BE2C (cell line): Measurements from ENCODE around the gene ZCCHC24.

Experiments used
- DNase-seq: peaks from one replicate; pipeline ENCODE4 v3.0.0-alpha.2; 2020
- H3K27me3 ChIP-seq: fragments of 250-450 bp; sonication (Bioruptor Pico); 2 replicates; pipeline ENCODE4 v1.5.1; 2020; ENCODE audit warnings: mild to moderate bottlenecking
- H3K36me3 ChIP-seq: fragments of 250-450 bp; sonication (Bioruptor Pico); 2 replicates; pipeline ENCODE4 v1.5.1; 2020; ENCODE audit warnings: mild to moderate bottlenecking
- H3K4me1 ChIP-seq: fragments of 250-450 bp; sonication (Bioruptor Pico); 2 replicates; pipeline ENCODE4 v1.5.1; 2020
- H3K4me3 ChIP-seq: 2 replicates; pipeline ENCODE4 v1.5.1; 2011; ENCODE audit warnings: low read depth, low read length
- H3K9me3 ChIP-seq: fragments of 250-450 bp; sonication (Bioruptor Pico); 2 replicates; pipeline ENCODE4 v1.5.1; 2020
- CTCF ChIP-seq: IDR thresholded peaks from 2 replicates; pipeline ENCODE4 v1.5.1; 2012; ENCODE audit warnings: mild to moderate bottlenecking, low read depth, low read length

The ZCCHC24 gene

GRCh38 chr10:79418274-79418673 lies 27.1 kb downstream of the ZCCHC24 start:
- DNase-seq: no peak
- Histone ChIP-seq H3K4me3 (no peak overlapping the region), H3K4me1 (peaks cover 11% of the 10 kb centered on the region), H3K36me3 (no peaks in the 10 kb centered on the region), H3K27me3 (no peaks in the 10 kb centered on the region), H3K9me3 (no peaks in the 10 kb centered on the region)
- no peak for TF ChIP-seq CTCF

GRCh38 chr10:79417731-79418130 lies 27.7 kb downstream of the ZCCHC24 start:
- no peak for TF ChIP-seq CTCF
- Histone ChIP-seq H3K4me3 (no peak overlapping the region), H3K9me3 (no peaks in the 10 kb centered on the region), H3K4me1 (peaks cover 9% of the 10 kb centered on the region), H3K36me3 (no peaks in the 10 kb centered on the region), H3K27me3 (no peaks in the 10 kb centered on the region)
- no peak for DNase-seq

GRCh38 chr10:79417266-79417665 lies 28.2 kb downstream of the ZCCHC24 start:
- DNase-seq: no peak
- H3K9me3 ChIP-seq: no peaks in the 10 kb centered on the region
- H3K36me3 ChIP-seq: no peaks in the 10 kb centered on the region
- H3K4me3 ChIP-seq: no peak overlapping the region
- peaks cover 4% of the 10 kb centered on the region for H3K4me1 ChIP-seq
- no peak for TF ChIP-seq CTCF
- H3K27me3 ChIP-seq: no peaks in the 10 kb centered on the region

- Histone ChIP-seq H3K9me3 (no peaks in the 10 kb centered on the region), H3K4me3 (no peak overlapping the region), H3K36me3 (no peaks in the 10 kb centered on the region), H3K27me3 (no peaks in the 10 kb centered on the region), H3K4me1 (no peaks in the 10 kb centered on the region)
- no peak for DNase-seq
- no peak for TF ChIP-seq CTCF
Observed at GRCh38 chr10:79416578-79417255, 28.7 kb downstream of the ZCCHC24 start.

GRCh38 chr10:79415736-79416577 lies 29.5 kb downstream of the ZCCHC24 start:
- Histone ChIP-seq H3K4me1 (no peaks in the 10 kb centered on the region), H3K36me3 (no peaks in the 10 kb centered on the region), H3K27me3 (no peaks in the 10 kb centered on the region), H3K9me3 (no peaks in the 10 kb centered on the region), H3K4me3 (no peak overlapping the region)
- no peak for DNase-seq
- TF ChIP-seq CTCF: no peak

GRCh38 chr10:79414714-79415113 lies 30.7 kb downstream of the ZCCHC24 start:
- H3K9me3 ChIP-seq: no peaks in the 10 kb centered on the region
- H3K4me1 ChIP-seq: no peaks in the 10 kb centered on the region
- H3K27me3 ChIP-seq: no peaks in the 10 kb centered on the region
- H3K36me3 ChIP-seq: no peaks in the 10 kb centered on the region
- H3K4me3 ChIP-seq: no peak overlapping the region
- TF ChIP-seq CTCF: no peak
- DNase-seq: no peak
